Muscle of leg (tissue), 11 donors: Measurements from ENCODE around the gene ANXA7. TPM values are rescaled to one million over a fixed set of nuclear protein-coding genes. Genes with fewer than 3 reads are reported as not detected.
"Not testable (repeated sequence)": the region's sequence is repeated elsewhere in the genome, so short reads cannot be mapped to it uniquely, and the experiment has no call there.

Experiments used
- DNase-seq: peaks from one replicate; pipeline ENCODE4 v3.0.0; 2013
- H3K27ac ChIP-seq: one replicate; pipeline ENCODE4 v1.5.1; 2013; ENCODE audit warnings: mild to moderate bottlenecking, low read length, control low read depth
- H3K27me3 ChIP-seq: one replicate; pipeline ENCODE4 v1.6.1; 2013; ENCODE audit warnings: low read length; ENCODE audit not compliant: control insufficient read depth, insufficient read depth
- H3K36me3 ChIP-seq: one replicate; pipeline ENCODE4 v1.6.1; 2013; ENCODE audit warnings: low read length; ENCODE audit not compliant: control insufficient read depth, insufficient read depth
- H3K4me1 ChIP-seq: one replicate; pipeline ENCODE4 v1.6.1; 2013; ENCODE audit warnings: low read length; ENCODE audit not compliant: control insufficient read depth, insufficient read depth
- H3K4me3 ChIP-seq: one replicate; pipeline ENCODE4 v1.5.1; 2013; ENCODE audit warnings: low read length, control low read depth
- H3K9me3 ChIP-seq: replicated peaks from 2 replicates; pipeline ENCODE4 v1.6.1; 2013; ENCODE audit warnings: low read depth, low read length; ENCODE audit not compliant: control insufficient read depth
- WGBS: methylation state at CpG from one replicate; pipeline ENCODE4 v1.1.5; 2013; ENCODE audit warnings: missing lambda C conversion rate; ENCODE audit not compliant: insufficient coverage; 5-methylcytosine and 5-hydroxymethylcytosine counted together
- polyA plus RNA-seq, 8 donors: library from polyadenylated mRNA; unstranded; fragments of 120-200 nt; gene quantifications; one replicate each; pipeline versions ENCODE4 v1.2.1 to v1.2.3, GENCODE V29; 2013; ENCODE audit warnings: inconsistent platforms in 1 of 8, low replicate concordance in 1 of 8; ENCODE audit not compliant: insufficient read length in 8 of 8, insufficient read depth in 1 of 8
- total RNA-seq: library from RNA; stranded (reverse); fragments of 120-200 nt; gene quantifications from one replicate; pipeline ENCODE4 v1.2.4, GENCODE V29; 2013

ANXA7 gene
- total and polyA plus RNA-seq, 9 donors = 50.0 to 59.5 (median 54.5) TPM

DNA sequence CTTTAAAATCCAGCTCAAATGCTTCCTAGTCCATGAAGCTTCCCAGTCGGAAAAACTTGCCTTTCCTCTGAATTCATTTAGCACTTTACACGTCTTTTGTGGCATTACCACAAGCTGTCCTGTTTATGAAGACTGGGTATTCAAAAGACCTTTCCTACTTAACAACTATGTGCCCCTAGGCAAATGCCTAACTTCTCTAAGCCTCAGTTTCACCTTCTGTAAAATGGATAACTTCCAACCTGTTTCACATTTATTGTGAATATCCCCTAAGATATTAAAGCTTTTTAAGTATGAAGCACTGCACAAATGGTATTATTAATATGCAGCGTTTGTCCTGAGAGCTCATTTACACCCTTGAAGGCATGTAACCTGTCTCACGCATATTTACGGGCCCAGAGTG lies 56.0 kb downstream of the ANXA7 start:
- peak overlapping the region; percentile 62 for H3K27ac ChIP-seq

DNA sequence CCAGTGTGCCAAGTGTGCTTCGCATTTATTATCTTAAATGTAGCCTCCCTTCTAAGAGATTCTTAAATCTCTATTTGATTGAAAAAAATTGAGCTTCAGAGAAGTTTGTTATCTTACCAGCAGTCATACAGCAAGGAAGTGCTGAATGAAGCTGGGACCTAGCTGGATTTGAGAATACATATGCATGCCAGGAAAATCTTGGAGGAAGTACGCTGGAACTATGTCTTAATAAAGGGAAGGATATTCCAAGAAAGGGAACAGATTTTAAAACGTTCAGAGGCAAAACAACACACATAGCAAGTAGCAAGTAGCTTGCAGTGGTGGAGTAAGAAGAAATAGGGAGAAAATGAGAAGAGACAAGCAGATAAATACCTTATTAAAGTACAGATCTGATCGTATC lies 56.7 kb downstream of the ANXA7 start:
- H3K36me3 ChIP-seq = no peaks in the 10 kb centered on the region
- DNase-seq = peak; percentile 86
- H3K4me1 ChIP-seq = peaks cover 7% of the 10 kb centered on the region
- WGBS = 0% methylated on average over 1 of the region's 4 CpGs
- H3K9me3 ChIP-seq = no peaks in the 10 kb centered on the region
- no peak overlapping the region for H3K4me3 ChIP-seq
- peak overlapping the region; percentile 25 for H3K27ac ChIP-seq
- H3K27me3 ChIP-seq = peaks cover 3% of the 10 kb centered on the region

More for the DNA sequence above, 56.0 kb downstream of the ANXA7 start:
- peaks cover 7% of the 10 kb centered on the region for H3K4me1 ChIP-seq
- H3K9me3 ChIP-seq = no peaks in the 10 kb centered on the region
- peaks cover 3% of the 10 kb centered on the region for H3K27me3 ChIP-seq
- peak; percentile 4 for DNase-seq
- peak overlapping the region; percentile 93 for H3K4me3 ChIP-seq
- no peaks in the 10 kb centered on the region for H3K36me3 ChIP-seq
- WGBS = 47% methylated on average over 4 of the region's 5 CpGs

GRCh38 chr10:73344269-73344668 lies 69.6 kb downstream of the ANXA7 start:
- DNase-seq = no peak
- H3K9me3 ChIP-seq = no peaks in the 10 kb centered on the region
- H3K27me3 ChIP-seq = no peaks in the 10 kb centered on the region
- H3K36me3 ChIP-seq = no peaks in the 10 kb centered on the region
- no peaks in the 10 kb centered on the region for H3K4me1 ChIP-seq
- WGBS = no CpG with 5 or more reads among the region's 1 CpG
- H3K4me3 ChIP-seq = no peak overlapping the region
- no peak overlapping the region for H3K27ac ChIP-seq

DNA sequence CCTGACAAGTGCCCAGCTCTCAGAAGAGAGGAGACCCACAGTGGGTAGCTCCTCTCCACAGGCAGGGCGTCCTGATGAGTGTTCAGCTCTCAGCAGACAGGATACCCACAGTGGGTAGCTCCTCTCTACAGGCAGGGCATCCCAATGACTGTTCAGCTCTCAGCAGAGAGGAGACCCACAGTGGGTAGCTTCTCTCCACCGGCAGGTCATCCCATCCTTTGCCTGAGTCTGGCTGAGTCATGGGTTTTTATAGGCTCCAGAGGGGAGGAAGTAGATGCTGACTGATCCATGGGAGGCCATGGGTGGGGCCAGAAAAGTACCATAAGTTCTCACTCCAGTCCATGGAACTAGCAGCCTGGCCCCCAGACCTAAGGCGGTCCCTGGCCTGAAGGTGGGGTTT lies 73.7 kb downstream of the ANXA7 start:
- Histone ChIP-seq H3K4me3 (no peak overlapping the region), H3K27me3 (no peaks in the 10 kb centered on the region), H3K36me3 (no peaks in the 10 kb centered on the region), H3K9me3 (no peaks in the 10 kb centered on the region), H3K4me1 (no peaks in the 10 kb centered on the region), H3K27ac (no peak overlapping the region)
- WGBS = 81% methylated on average over 3 of the region's 3 CpGs
- no peak for DNase-seq

- Histone ChIP-seq H3K9me3 (no peaks in the 10 kb centered on the region), H3K36me3 (no peaks in the 10 kb centered on the region), H3K4me3 (no peak overlapping the region), H3K27me3 (no peaks in the 10 kb centered on the region), H3K4me1 (no peaks in the 10 kb centered on the region), H3K27ac (no peak overlapping the region)
- no peak for DNase-seq
- 79% methylated on average over 7 of the region's 7 CpGs for WGBS
Measured at GRCh38 chr10:73339436-73339835, 74.4 kb downstream of the ANXA7 start.

GRCh38 chr10:73338801-73339368 lies 75.0 kb downstream of the ANXA7 start:
- H3K27ac ChIP-seq = no peak overlapping the region
- H3K4me3 ChIP-seq = no peak overlapping the region
- DNase-seq = no peak
- no peaks in the 10 kb centered on the region for H3K9me3 ChIP-seq
- H3K27me3 ChIP-seq = no peaks in the 10 kb centered on the region
- H3K4me1 ChIP-seq = no peaks in the 10 kb centered on the region
- WGBS = 81% methylated on average over 6 of the region's 8 CpGs
- H3K36me3 ChIP-seq = no peaks in the 10 kb centered on the region

DNA sequence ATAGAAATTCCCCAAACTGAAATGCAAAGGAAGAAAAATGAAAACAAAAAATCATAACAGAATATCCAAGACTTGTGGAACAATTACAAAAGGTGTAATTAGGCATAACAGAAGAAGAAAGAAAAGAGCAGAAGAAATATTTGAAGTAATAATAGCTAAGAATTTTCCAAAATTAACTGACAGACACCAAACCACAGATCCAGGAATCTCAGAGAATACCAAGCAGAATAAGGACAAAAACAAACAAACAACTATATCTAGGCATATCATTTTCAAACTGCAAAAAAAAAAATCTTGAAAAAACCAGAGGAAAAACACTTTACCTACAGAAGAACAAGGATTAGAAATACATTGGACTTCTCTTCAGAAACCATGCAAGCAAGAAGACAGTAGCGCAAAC lies 80.7 kb downstream of the ANXA7 start:
- whole genome bisulfite sequencing = no CpG with 5 or more reads among the region's 1 CpG
- H3K27ac ChIP-seq = no peak overlapping the region
- H3K9me3 ChIP-seq = no peaks in the 10 kb centered on the region
- H3K36me3 ChIP-seq = no peaks in the 10 kb centered on the region
- H3K27me3 ChIP-seq = no peaks in the 10 kb centered on the region
- H3K4me3 ChIP-seq = no peak overlapping the region
- DNase-seq = no peak
- no peaks in the 10 kb centered on the region for H3K4me1 ChIP-seq

GRCh38 chr10:73332379-73332778 lies 81.5 kb downstream of the ANXA7 start:
- H3K27ac ChIP-seq = no peak overlapping the region
- no CpG with 5 or more reads among the region's 2 CpGs for WGBS
- no peak overlapping the region for H3K4me3 ChIP-seq
- DNase-seq = no peak
- H3K27me3 ChIP-seq = no peaks in the 10 kb centered on the region
- H3K9me3 ChIP-seq = no peaks in the 10 kb centered on the region
- no peaks in the 10 kb centered on the region for H3K36me3 ChIP-seq
- H3K4me1 ChIP-seq = no peaks in the 10 kb centered on the region

DNA sequence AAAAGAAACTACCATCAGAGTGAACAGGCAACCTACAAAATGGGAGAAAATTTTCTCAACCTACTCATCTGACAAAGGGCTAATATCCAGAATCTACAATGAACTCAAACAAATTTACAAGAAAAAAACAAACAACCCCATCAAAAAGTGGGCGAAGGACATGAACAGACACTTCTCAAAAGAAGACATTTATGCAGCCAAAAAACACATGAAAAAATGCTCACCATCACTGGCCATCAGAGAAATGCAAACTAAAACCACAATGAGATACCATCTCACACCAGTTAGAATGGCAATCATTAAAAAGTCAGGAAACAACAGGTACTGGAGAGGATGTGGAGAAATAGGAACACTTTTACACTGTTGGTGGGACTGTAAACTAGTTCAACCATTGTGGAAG lies 85.3 kb downstream of the ANXA7 start:
- not testable (repeated sequence) for H3K27ac ChIP-seq, DNase-seq, H3K4me3 ChIP-seq, H3K36me3 ChIP-seq, H3K4me1 ChIP-seq, H3K9me3 ChIP-seq, H3K27me3 ChIP-seq
- no CpG with 5 or more reads among the region's 1 CpG for WGBS

DNA sequence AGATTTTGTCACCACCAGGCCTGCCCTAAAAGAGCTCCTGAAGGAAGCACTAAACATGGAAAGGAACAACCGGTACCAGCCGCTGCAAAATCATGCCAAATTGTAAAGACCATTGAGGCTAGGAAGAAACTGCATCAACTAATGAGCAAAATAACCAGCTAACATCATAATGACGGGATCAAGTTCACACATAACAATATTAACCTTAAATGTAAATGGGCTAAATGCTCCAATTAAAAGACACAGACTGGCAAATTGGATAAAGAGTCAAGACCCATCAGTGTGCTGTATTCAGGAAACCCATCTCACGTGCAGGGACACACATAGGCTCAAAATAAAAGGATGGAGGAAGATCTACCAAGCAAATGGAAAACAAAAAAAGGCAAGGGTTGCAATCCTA lies 88.6 kb downstream of the ANXA7 start:
- no CpG with 5 or more reads among the region's 4 CpGs for WGBS
- not testable (repeated sequence) for H3K27ac ChIP-seq

More for the DNA sequence above, 88.6 kb downstream of the ANXA7 start:
- DNase-seq, H3K4me3 ChIP-seq, H3K9me3 ChIP-seq, H3K4me1 ChIP-seq, H3K27me3 ChIP-seq, H3K36me3 ChIP-seq: not testable (repeated sequence)
